ENCODE data around the gene TUNAR. TPM values are rescaled to one million over a fixed set of nuclear protein-coding genes. Genes with fewer than 3 reads are reported as not detected.

TUNAR gene
- total and polyA plus RNA-seq, 5 donors: not detected

- intact Hi-C loops (cut with DNase I): no loop called here
- Histone ChIP-seq H3K27ac (ENCODE audit: low read length) (no peak overlapping the region), H3K9me3 (ENCODE audit: control insufficient read depth, low read length) (no peaks in the 10 kb centered on the region), H3K4me1 (ENCODE audit: control insufficient read depth, insufficient read depth, low read length) (no peaks in the 10 kb centered on the region), H3K27me3 (ENCODE audit: control insufficient read depth, insufficient read depth) (no peaks in the 10 kb centered on the region), H3K4me3 (ENCODE audit: low read length) (no peak overlapping the region)
- WGBS: 77% methylated on average over 7 of the region's 7 CpGs
- ATAC-seq (no peak), DNase-seq (no peak)
Observed at GRCh38 chr14:95840094-95840700, 36.4 kb upstream of the TUNAR start.

- no peaks in the 10 kb centered on the region for H3K4me1 ChIP-seq (ENCODE audit: control insufficient read depth, insufficient read depth, low read length)
- no peaks in the 10 kb centered on the region for H3K9me3 ChIP-seq (ENCODE audit: control insufficient read depth, low read length)
- DNase-seq: no peak
- ATAC-seq: no peak
- intact Hi-C loops (cut with DNase I): no loop called here
- 41% methylated on average over 1 of the region's 1 CpG for WGBS
- no peak overlapping the region for H3K27ac ChIP-seq (ENCODE audit: low read length)
- H3K27me3 ChIP-seq (ENCODE audit: control insufficient read depth, insufficient read depth): no peaks in the 10 kb centered on the region
- no peak overlapping the region for H3K4me3 ChIP-seq (ENCODE audit: low read length)
Observed at GRCh38 chr14:95841668-95842067, 35.0 kb upstream of the TUNAR start.

- Histone ChIP-seq H3K4me3 (ENCODE audit: low read length) (no peak overlapping the region), H3K27me3 (ENCODE audit: control insufficient read depth, insufficient read depth) (no peaks in the 10 kb centered on the region), H3K27ac (ENCODE audit: low read length) (no peak overlapping the region), H3K4me1 (ENCODE audit: control insufficient read depth, insufficient read depth, low read length) (no peaks in the 10 kb centered on the region), H3K9me3 (ENCODE audit: control insufficient read depth, low read length) (no peaks in the 10 kb centered on the region)
- intact Hi-C loops (cut with DNase I): no loop called here
- WGBS: 32% methylated on average over 3 of the region's 3 CpGs
- ATAC-seq (no peak), DNase-seq (no peak)
Observed at GRCh38 chr14:95849761-95850160, 26.9 kb upstream of the TUNAR start.

- ATAC-seq (no peak), DNase-seq (no peak)
- no peak overlapping the region for H3K4me3 ChIP-seq (ENCODE audit: low read length)
- H3K27ac ChIP-seq (ENCODE audit: low read length): no peak overlapping the region
- H3K27me3 ChIP-seq (ENCODE audit: control insufficient read depth, insufficient read depth): no peaks in the 10 kb centered on the region
- intact Hi-C loops (cut with DNase I): no loop called here
- WGBS: 80% methylated on average over 4 of the region's 4 CpGs
- no peaks in the 10 kb centered on the region for H3K4me1 ChIP-seq (ENCODE audit: control insufficient read depth, insufficient read depth, low read length)
- no peaks in the 10 kb centered on the region for H3K9me3 ChIP-seq (ENCODE audit: control insufficient read depth, low read length)
Observed at GRCh38 chr14:95850429-95850828, 26.2 kb upstream of the TUNAR start.

- no peaks in the 10 kb centered on the region for H3K4me1 ChIP-seq (ENCODE audit: control insufficient read depth, insufficient read depth, low read length)
- H3K9me3 ChIP-seq (ENCODE audit: control insufficient read depth, low read length): no peaks in the 10 kb centered on the region
- ATAC-seq: no peak
- no peaks in the 10 kb centered on the region for H3K27me3 ChIP-seq (ENCODE audit: control insufficient read depth, insufficient read depth)
- intact Hi-C loops (cut with DNase I): no loop called here
- WGBS: 73% methylated on average over 4 of the region's 4 CpGs
- H3K4me3 ChIP-seq (ENCODE audit: low read length): no peak overlapping the region
- H3K27ac ChIP-seq (ENCODE audit: low read length): no peak overlapping the region
- no peak for DNase-seq
Observed at GRCh38 chr14:95855606-95856005, 21.0 kb upstream of the TUNAR start.

- WGBS: 77% methylated on average over 2 of the region's 2 CpGs
- no peak overlapping the region for H3K27ac ChIP-seq (ENCODE audit: low read length)
- ATAC-seq (no peak), DNase-seq (no peak)
- no peaks in the 10 kb centered on the region for H3K27me3 ChIP-seq (ENCODE audit: control insufficient read depth, insufficient read depth)
- no peaks in the 10 kb centered on the region for H3K9me3 ChIP-seq (ENCODE audit: control insufficient read depth, low read length)
- intact Hi-C loops (cut with DNase I): no loop called here
- no peak overlapping the region for H3K4me3 ChIP-seq (ENCODE audit: low read length)
- H3K4me1 ChIP-seq (ENCODE audit: control insufficient read depth, insufficient read depth, low read length): no peaks in the 10 kb centered on the region
Observed at GRCh38 chr14:95857275-95857674, 19.4 kb upstream of the TUNAR start.

GRCh38 chr14:95858893-95859292 lies 17.7 kb upstream of the TUNAR start:
- Histone ChIP-seq H3K9me3 (ENCODE audit: control insufficient read depth, low read length) (no peaks in the 10 kb centered on the region), H3K4me3 (ENCODE audit: low read length) (no peak overlapping the region), H3K27me3 (ENCODE audit: control insufficient read depth, insufficient read depth) (no peaks in the 10 kb centered on the region), H3K27ac (ENCODE audit: low read length) (no peak overlapping the region), H3K4me1 (ENCODE audit: control insufficient read depth, insufficient read depth, low read length) (no peaks in the 10 kb centered on the region)
- intact Hi-C loops (cut with DNase I): no loop called here
- DNase-seq (no peak), ATAC-seq (no peak)
- WGBS: 71% methylated on average over 4 of the region's 4 CpGs

- no peak for ATAC-seq
- H3K4me3 ChIP-seq (ENCODE audit: low read length): no peak overlapping the region
- H3K27me3 ChIP-seq (ENCODE audit: control insufficient read depth, insufficient read depth): peaks cover 5% of the 10 kb centered on the region
- intact Hi-C loops (cut with DNase I): no loop called here
- WGBS: 3% methylated on average over 3 of the region's 3 CpGs
- no peak overlapping the region for H3K27ac ChIP-seq (ENCODE audit: low read length)
- no peak for DNase-seq
- H3K9me3 ChIP-seq (ENCODE audit: control insufficient read depth, low read length): no peaks in the 10 kb centered on the region
- no peaks in the 10 kb centered on the region for H3K4me1 ChIP-seq (ENCODE audit: control insufficient read depth, insufficient read depth, low read length)
Observed at GRCh38 chr14:95862243-95862642, 14.4 kb upstream of the TUNAR start.

- intact Hi-C loops (cut with DNase I): no loop called here
- ATAC-seq: no peak
- 78% methylated on average over 4 of the region's 4 CpGs for WGBS
Observed at GRCh38 chr14:95863295-95863694, 13.3 kb upstream of the TUNAR start.

GRCh38 chr14:95869776-95870175 lies 6.9 kb upstream of the TUNAR start:
- 72% methylated on average over 6 of the region's 6 CpGs for WGBS
- no peak overlapping the region for H3K4me3 ChIP-seq (ENCODE audit: low read length)
- H3K27ac ChIP-seq (ENCODE audit: low read length): no peak overlapping the region
- no peak for ATAC-seq
- H3K27me3 ChIP-seq (ENCODE audit: control insufficient read depth, insufficient read depth): peaks cover 5% of the 10 kb centered on the region
- intact Hi-C loops (cut with DNase I): no loop called here
- no peaks in the 10 kb centered on the region for H3K9me3 ChIP-seq (ENCODE audit: control insufficient read depth, low read length)
- no peaks in the 10 kb centered on the region for H3K4me1 ChIP-seq (ENCODE audit: control insufficient read depth, insufficient read depth, low read length)
- DNase-seq: no peak

More at GRCh38 chr14:95863295-95863694, 13.3 kb upstream of the TUNAR start:
- DNase-seq: no peak
- no peak overlapping the region for H3K4me3 ChIP-seq (ENCODE audit: low read length)
- H3K27me3 ChIP-seq (ENCODE audit: control insufficient read depth, insufficient read depth): peaks cover 5% of the 10 kb centered on the region
- H3K9me3 ChIP-seq (ENCODE audit: control insufficient read depth, low read length): no peaks in the 10 kb centered on the region
- H3K4me1 ChIP-seq (ENCODE audit: control insufficient read depth, insufficient read depth, low read length): no peaks in the 10 kb centered on the region
- H3K27ac ChIP-seq (ENCODE audit: low read length): no peak overlapping the region

- Histone ChIP-seq H3K27me3 (ENCODE audit: control insufficient read depth, insufficient read depth) (peaks cover 5% of the 10 kb centered on the region), H3K9me3 (ENCODE audit: control insufficient read depth, low read length) (no peaks in the 10 kb centered on the region), H3K4me1 (ENCODE audit: control insufficient read depth, insufficient read depth, low read length) (no peaks in the 10 kb centered on the region), H3K27ac (ENCODE audit: low read length) (no peak overlapping the region), H3K4me3 (ENCODE audit: low read length) (no peak overlapping the region)
- 80% methylated on average over 7 of the region's 7 CpGs for WGBS
- intact Hi-C loops (cut with DNase I): no loop called here
- DNase-seq: no peak
- ATAC-seq: no peak
Observed at GRCh38 chr14:95870772-95871171, 5.9 kb upstream of the TUNAR start.

GRCh38 chr14:95871531-95871930 lies 5.1 kb upstream of the TUNAR start:
- Histone ChIP-seq H3K27me3 (ENCODE audit: control insufficient read depth, insufficient read depth) (peaks cover 5% of the 10 kb centered on the region), H3K27ac (ENCODE audit: low read length) (no peak overlapping the region), H3K4me1 (ENCODE audit: control insufficient read depth, insufficient read depth, low read length) (no peaks in the 10 kb centered on the region), H3K9me3 (ENCODE audit: control insufficient read depth, low read length) (no peaks in the 10 kb centered on the region), H3K4me3 (ENCODE audit: low read length) (no peak overlapping the region)
- ATAC-seq (no peak), DNase-seq (no peak)
- 35% methylated on average over 4 of the region's 4 CpGs for WGBS
- intact Hi-C loops (cut with DNase I): no loop called here

All from right cardiac atrium (tissue), 5 donors.